HPDE6-E6E7 (cell line): Measurements from ENCODE around the gene GNG12.

Experiments
- DNase-seq: peaks from one replicate; pipeline ENCODE4 v3.0.0; 2011; ENCODE audit warnings: missing footprints; ENCODE audit errors: extremely low spot score

Gene GNG12

DNA sequence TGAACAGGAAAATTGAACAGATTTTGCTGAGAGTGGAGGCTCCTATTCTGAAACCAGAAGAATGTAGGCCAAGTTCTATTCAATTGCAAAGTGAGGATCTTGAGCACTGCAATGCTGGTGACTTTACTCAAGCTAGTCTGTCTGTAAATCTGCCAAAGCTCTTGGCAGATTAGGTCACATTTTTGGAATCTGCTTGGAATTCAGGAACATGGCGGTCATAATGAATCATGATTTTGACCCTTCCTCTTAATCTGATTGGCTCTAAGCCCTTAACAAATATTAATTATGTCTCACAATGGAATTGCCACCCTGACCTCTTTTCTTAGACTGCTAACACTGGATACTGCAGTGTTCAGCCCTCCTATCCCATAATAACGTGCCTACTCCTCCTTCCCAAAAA lies 7.2 kb upstream of the GNG12 start:
- no peak for DNase-seq

DNA sequence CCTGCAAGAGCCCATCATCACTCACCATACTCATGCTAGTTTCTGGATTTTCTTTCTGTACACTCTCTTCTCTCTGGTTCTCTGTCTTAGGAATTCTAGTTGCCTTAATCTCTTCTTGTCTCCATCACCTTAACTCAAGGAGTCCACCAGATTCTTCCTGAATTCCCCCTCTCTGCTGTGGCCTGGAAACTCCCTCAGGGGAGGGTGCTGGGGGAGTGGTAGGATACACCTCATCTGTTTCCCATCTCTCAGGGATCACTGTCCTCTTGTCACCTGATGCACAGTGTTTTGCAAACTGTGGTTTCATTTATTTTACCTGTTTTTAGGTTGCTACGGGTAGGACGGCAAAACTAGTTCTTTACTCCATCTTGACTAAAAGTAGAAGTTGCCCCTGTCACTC lies 6.6 kb upstream of the GNG12 start:
- no peak for DNase-seq

DNA sequence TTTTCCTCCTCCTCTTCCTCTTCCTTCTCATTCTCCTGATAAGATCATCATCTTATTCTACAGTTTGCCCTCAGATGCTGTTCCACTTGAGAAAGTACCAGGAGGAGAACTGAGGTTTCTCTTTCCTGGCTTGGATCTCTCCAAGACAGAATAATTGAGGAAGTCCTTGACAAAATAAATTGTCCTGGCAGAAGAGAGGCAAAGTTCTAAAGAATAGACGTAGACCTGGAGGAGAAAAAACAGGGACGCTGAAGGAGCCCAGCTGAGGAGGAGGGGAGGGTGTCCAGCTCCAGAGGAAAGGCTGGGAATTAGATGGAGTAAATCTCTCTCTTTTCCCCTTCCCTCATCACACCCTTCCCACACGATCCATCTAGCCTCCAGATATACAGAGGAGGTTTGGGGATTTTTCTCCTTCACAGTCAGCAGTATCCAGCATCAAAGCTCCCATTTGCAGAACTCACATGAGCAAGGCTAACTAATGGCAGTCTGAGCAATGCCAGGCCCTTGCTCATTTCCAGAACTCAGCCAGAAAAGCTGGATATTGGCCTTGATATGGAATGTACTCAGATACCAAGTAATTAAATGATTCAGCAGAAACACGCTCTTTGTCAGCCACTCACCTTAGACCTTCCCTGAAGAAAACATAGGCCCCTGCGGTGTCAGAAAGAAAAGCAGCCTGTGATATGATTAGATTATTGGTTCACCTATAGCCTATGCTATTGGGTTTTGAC lies 5.1 kb upstream of the GNG12 start:
- no peak for DNase-seq

DNA sequence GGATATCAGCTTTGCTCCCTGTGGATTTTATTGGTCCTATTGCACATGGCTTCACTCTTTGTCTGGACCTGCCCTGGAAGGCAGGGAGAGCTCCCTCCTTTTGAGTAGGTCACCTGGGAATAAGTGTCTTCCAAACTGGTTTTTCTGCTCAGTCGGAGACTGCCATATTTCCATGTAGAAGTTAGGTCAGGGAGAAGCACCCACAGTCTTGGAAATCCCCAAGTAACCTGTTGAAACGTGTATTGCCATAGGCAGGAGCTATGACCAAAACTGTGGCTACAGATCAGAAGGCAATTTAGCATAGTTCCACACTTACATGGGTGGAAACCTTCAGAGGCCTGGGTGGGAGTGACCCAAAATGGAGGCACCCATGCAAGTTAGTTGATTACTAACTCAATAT lies 3.5 kb upstream of the GNG12 start:
- DNase-seq = peak; percentile 56

DNA sequence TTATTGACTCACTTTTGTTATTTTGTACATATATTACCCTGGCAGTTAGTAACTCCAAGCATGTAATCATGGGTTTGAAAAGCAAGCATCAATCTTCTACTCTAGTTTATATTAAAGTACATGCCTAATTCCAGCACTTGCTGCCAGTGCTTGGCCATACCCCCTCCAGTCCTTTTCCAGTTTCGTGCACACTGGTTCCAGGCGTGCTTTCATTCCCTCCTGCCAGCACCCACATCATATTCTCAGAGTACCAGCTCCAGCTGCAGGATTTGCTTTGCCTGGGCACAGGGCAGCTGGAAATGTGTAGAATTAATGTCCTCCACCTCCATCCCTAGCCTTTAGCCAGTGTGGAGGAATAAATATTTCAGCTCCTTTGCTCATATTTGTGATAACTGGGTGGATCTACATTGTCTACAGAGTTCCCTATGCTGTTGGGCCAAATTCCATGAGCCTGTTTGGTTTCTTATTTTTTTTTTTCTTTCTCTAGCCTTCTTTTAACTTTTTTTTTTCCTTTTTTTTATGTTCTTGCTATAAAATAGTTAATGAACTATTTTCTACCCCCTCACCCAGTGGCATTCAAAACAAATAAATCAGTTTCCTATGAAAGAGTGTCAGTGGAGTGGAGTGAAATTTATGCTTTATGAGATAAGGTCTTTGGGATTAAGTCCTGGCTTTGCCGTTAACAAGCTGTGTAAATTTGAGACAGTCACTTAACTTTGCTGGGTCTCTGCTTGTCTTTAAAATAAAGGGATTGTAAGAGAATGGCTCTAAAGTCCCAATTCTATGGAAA lies 2.6 kb upstream of the GNG12 start:
- DNase-seq = no peak

DNA sequence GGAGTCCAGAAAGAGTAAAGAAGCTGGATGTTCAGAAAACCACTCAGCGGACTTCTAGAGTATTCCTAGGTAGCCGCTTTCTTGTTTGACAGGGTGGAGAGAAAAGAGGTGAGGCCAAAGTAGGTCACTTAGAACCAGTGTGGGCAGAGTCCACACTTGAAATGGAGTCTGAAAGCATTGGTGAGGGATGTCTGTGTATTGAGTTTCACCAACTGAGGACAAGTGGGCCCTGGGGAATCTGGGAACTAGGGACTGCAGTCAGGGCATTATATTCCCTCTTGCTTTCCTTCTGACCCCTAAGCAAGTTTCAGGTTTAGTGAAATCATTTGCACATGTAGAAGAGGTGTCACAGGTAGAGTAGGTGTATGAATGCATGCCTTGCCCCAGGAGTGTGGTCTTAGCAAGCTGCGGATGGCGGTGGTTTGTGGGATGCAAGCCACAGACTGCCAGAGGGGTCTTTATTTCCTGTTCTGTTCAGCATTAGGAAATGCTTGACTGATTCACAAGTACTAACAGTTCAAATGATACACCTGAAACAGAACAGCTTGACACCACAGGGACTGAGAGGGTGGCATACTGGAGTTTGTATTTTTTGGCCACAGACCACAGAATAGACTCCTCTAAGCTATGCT lies 1.1 kb upstream of the GNG12 start:
- DNase-seq = no peak

DNA sequence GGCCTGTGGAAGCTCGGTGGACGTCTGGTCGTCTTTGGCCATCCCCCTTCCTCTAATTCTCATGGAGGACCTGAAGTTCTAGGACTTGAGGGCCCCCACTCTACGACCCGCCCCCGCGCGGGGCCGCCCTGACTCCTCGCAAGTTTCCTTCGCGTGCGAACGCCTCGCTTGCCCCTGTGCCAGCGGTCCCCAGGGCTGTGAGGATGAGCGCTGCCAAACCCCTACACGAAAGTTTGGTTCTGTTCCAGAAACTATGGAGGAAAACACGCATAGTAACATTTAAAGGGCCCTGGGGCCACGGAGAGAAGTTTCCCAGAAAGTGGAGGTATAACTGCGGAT lies 304 bp upstream of the GNG12 start:
- no peak for DNase-seq

DNA sequence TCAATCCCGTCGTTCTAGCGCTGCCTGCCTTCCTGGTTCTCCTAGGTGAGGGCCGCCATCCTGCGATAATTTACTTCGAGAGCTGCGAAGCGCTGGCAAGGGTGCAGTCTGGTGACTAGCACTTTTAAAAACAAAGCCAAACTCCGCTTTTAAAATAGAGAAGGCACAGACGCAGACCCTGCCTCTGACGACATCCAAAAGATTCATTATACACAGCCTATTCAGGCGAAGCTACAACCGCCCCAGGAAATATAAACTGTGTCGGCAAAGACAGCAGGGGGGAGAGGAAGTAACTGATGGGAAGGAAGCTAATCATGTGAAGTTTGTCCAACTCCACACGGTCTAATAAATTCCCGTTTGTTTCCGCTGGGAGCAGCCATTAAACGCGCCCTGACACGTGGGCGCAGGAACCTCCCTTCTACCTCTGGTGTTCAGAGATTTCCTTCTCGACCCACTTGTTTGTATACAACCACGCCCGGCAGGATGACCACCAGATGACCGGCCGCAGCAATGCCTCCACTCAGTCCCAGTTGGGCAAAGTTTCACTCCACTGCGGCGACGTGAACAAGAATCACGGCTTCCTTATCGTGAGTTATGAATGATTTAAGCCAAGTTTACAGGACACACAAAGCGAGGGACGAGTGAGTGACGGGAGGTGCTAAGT lies 1.3 kb downstream of the GNG12 start:
- DNase-seq = peak; percentile 49

DNA sequence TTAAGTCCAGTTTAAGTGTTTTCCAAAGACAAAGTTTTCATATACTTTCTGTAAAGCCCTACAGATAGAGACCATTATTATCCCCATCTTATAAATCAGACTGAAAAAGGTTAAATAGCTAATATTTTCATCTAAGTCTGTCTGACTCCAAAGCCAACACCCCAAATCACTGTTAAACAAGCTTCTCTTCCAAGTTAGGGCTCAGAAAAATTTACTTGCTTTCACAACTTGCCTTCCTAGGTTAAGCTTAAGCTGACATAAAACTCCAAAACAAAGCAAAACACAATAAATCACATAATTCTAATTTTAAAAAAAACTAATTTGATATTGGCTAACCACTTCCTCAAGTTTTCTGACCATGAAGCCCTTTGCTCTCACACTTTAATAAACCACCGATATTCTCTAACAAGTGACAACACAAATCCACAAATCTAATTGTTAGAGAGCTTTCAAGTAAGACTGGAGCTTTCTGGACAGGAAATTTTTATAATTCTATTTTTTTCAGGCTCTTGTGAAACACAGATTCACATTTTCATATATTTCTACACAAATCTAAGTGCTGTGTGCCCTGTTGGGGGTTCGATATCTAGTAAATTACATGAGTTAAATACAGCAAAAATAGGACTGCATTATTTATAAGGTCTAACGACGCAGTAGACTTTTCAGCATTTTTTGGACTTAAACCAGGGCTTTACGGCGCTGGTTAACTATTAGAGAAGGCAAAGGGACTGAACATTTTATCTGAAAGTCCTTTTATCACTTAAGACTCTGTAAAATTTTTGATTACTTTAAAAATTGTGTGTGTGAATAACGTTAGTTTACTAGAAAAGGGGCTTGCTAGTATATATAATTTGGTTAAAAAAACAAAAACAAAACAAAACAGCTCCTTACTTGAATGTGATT lies 2.1 kb downstream of the GNG12 start:
- no peak for DNase-seq

DNA sequence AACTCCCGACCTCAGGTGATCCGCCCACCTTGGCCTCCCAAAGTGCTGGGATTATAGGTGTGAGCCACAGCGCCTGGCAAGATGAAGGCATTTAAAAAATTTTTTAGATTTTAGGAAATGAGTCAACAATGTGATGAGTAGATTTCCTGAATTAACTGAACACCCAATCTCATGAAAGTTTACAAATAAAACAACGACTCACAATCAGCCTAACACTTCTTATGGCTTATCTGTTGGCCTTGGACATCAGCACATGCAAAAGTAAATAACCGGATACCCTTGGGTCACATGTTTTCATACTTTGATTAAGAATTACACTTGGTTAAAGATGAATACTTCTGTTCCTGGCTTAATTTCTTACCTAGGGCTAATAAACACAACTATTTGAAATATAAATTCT lies 3.0 kb downstream of the GNG12 start:
- no peak for DNase-seq

DNA sequence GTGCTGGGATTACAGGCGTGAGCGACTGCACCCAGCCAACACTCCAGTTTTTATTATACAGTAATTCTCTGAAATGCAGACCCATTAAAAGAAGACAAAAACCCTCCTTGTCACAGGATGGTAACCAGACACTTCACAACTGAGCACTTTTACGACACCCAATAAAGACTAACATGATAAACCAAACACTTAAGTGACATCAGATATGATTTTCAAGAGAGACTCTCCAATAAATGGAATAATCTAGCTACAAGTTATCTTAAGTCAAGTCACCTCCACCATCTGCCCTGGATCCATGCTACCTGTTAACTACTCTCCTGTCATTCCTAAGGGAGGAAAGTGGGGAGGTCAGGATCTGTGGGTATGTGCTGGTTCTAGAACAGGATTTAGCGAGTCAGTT lies 5.6 kb downstream of the GNG12 start:
- DNase-seq = no peak

DNA sequence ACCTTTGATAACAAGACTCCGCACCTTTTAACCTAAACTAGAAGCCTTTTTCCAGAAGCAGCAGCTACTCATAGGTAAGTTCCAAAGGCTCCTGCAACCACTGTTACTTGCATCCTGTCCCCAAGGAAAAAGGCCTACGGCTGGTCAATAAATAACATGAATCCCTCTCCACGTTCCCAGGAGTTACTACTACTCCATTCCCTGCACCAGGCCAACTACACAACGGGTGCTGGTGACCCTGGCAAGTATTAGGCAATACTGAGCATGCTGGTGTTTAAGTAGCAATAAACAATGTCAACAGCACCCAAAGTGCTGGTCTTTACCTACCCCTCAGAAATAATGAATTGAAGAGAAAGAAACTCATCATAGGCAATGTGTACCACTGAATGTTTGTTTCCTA lies 7.7 kb downstream of the GNG12 start:
- no peak for DNase-seq

DNA sequence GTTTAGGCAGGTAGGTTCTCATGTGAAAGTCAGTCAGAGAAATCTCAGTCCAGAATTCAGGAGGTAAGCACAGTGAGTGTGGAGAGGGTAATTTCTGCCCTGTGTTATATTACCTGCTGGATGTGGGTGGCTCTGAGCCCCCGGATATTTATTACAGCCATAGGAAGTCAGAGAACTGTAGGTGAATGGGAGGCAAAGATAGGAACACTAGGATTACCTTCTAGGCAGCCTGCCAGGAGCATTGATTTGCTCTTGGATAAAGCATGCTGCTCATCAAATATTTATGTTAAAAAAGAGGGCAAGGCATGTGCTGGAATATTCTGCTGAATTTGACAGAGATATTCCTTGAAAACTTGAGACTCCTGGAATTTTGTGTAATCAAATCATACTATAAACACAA lies 8.5 kb downstream of the GNG12 start:
- no peak for DNase-seq

DNA sequence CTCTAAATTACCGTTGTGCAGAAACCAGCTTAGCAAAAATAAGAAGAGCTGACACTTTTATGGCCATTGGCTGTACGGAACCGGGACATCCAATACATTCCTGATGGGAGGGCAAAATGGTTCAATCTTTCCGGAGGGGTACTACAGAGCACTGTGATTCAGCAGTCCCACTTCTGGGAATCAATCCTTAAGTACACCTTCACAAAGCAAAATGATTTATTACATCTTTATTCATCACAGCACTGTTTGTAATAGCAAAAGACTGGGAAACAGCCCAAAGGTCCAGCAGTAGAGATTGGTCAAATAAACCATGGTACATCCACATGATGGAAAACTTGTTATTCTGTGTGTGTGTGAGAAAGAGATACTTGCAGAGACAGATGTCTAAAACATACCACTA lies 9.7 kb downstream of the GNG12 start:
- no peak for DNase-seq

DNA sequence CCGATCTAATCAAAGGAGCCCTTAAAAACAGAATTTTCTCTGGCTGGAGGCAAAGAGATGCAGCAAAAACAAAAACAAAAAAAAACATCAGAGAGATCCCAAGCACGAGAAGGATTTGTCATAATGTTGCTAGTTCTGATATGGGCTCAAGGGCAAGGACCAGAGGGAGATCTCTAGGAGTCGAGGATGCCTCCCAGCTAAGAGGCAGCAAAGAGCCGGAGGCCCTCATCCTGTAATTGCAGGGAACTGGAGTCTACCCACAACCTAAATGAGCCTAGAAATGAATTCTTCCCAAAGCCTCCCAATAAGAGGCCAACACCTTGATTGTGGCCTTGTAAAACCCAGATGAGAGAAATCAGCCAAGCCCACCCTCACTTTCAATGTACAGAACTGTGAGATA lies 12.0 kb downstream of the GNG12 start:
- DNase-seq = no peak

DNA sequence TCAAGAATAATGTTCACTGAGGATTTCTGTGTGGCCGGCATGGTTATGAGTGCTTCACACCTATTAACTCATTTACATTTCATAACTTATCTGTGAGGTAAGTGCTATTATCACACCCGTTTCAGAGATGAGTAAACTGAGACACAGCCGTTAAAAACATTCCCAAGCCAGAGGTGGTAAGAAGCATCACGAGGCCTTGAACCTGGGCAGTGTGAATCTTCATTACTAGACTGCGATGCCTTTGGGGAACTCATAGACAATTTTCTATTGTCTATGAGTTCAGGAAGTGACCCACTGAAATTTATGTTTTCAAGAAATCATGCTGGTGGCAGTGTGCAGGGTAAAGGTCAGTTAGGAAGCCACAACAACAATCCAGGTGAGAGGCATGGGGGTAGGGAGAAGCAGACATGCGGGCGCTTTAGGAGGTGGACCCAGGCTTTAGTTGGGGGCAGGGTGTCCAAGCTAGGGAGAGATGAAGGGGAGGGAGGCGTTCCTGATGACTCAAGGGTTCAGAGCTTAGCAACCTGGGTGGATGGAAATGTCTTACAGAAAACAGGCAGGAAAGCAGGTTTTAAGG lies 14.5 kb downstream of the GNG12 start:
- no peak for DNase-seq

DNA sequence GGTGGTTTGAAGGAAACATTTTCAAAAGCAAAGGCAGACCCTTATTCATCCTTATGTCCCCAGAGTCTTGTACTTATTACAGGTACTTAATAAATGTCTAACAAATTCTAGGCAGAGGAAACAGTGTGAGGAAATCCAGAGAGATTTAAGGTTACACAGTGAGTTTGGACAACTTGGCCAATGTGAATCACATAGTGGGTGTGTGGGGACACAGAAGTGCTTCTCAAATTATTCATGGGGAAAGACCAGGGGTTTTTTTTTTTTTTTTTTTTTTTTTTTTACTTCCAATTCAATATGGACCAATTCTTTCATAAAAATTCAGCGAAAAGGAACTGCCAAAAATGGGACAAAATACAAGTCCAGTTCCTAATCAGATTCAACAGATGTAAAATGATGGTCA lies 15.1 kb downstream of the GNG12 start:
- no peak for DNase-seq

DNA sequence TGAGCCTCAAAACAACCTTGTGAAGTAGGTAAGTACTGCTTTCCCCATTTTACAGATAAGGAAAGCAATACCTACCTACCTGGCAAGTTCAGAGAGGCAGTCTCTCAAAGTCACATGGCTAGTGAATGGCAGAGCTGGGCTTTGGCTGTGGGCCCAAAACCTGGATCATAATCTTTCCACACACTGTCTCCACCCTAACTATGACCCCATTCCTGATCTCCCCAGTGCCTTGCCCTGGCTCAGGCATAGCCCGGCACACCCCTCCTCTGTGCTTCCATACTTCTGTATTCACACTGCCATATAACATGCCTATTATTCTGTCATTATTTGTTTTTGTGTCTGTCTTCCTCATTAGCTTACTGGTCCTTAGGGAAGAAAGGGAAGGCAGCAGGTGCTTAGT lies 15.9 kb downstream of the GNG12 start:
- no peak for DNase-seq

DNA sequence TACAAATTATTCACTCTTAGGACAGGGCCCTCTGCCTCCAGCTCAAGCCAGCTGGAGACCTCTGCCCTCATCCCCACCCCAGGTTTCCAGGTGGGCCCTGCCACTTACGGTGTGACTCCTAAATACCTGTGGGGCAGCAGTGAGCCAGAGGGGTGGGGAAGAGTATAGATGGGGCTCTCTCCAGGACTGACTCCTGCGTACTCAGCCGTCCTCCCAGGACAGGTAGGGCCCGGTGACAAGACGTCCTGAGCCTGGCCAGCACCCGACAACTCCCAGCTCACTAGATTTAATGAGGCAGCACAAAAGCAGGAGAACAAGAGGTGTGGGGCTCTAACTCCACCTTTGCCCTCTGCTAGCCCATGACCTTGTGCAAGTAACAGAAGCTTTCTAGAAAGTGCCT lies 16.8 kb downstream of the GNG12 start:
- no peak for DNase-seq

DNA sequence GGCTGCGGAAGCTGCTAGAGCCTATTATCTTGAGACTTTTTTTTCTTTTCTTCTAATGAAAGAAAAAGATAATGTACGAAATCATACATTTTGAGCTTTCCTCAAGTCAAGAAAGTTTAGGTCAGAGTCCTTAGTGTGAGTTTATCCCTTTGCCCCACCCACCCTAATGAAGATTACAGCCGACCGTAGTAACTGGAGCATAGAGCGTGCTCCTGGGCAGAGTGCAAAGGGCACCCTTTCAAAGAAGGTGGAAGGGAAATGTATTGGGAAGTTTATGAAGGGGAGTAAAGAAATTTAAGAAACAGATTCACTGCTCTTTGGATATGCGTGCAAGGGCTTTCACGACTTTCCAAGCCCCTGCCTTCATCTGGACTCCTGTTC lies 17.2 kb downstream of the GNG12 start:
- no peak for DNase-seq
